ENCODE results near the gene GLIS1. TPM values are rescaled to one million over a fixed set of nuclear protein-coding genes. Genes with fewer than 3 reads are reported as not detected.
A peak's percentile ranks its signal among the peaks of the same experiment; 100 is the strongest.

GLIS1 gene
- total and polyA plus RNA-seq, 2 of the 8 experiments (the other 6 are each of a cell fraction or from before 2014, with no cell fraction given): 0.15 to 0.22 TPM

DNA sequence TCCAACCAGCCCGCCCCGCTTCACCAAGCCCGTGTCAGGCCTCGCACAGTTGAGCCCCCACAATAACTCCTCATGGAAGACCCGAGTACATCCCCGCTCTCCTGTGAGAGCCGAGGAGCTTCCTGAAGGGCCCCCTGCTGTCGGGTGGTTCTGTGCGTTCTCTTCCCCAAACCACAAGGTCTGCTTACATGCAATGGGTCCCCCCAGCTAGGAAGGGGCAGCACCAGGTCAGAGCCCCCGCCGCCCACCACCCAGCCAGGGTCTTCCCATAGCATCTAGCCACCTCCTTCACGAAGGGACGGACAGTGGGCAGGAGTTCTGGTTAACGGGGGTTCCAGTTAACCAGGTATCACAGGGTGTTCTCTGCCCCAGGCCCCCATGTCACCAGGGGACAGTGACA, 51.5 kb downstream of the GLIS1 start:
- H2BK5ac ChIP-seq (ENCODE audit: low read depth, low read length): no peak overlapping the region
- H3K4ac ChIP-seq (replicated peaks; ENCODE audit: insufficient read length, low read depth, low read length): no peak overlapping the region
- no peaks in the 10 kb centered on the region for H3K79me2 ChIP-seq (ENCODE audit: control insufficient read depth in 1 of 2, insufficient read depth in 2 of 2, low read length in 2 of 2)
- H2BK120ac ChIP-seq (replicated peaks; ENCODE audit: low read depth, low read length): no peak overlapping the region
- no peak for DNase-seq (ENCODE audit: low read depth in 1 of 2, low spot score in 2 of 2)
- no peak overlapping the region for H2BK12ac ChIP-seq (ENCODE audit: low read depth, low read length)
- no peak overlapping the region for H2BK20ac ChIP-seq (ENCODE audit: low read length)
- H3K18ac ChIP-seq (ENCODE audit: extremely low read depth, low read length): 0 out of 2 replicates have a peak overlapping the region, but pooled peaks have one; percentile 32
- CTCF ChIA-PET (ENCODE audit: partially characterized antibody): interaction anchor here (0.9 to 10.7 kb wide), 7 partner anchors 14 to 201 kb away, joined by 3 to 129 read pairs (median 6); no protein-coding TSS in a partner anchor
- POLR2A ChIA-PET (ENCODE audit: partially characterized antibody): no interaction called here
- H2BK15ac ChIP-seq (ENCODE audit: low read length): no peak overlapping the region
- no peak overlapping the region for H3K56ac ChIP-seq (replicated peaks; ENCODE audit: insufficient read length, low read depth, low read length)
- H4K20me1 ChIP-seq (replicated peaks in 1 of 2; ENCODE audit: control insufficient read depth in 1 of 2, insufficient read depth in 2 of 2, low read length in 2 of 2): no peaks in the 10 kb centered on the region
- no peak overlapping the region for H3K4me3 ChIP-seq (ENCODE audit: extremely low read depth in 1 of 4, insufficient read depth in 2 of 4, low read depth in 3 of 4, low read length in 4 of 4)
- no peak overlapping the region for H3K4me2 ChIP-seq (ENCODE audit: insufficient read depth in 1 of 2, low read depth in 2 of 2, low read length in 2 of 2)
- no peak overlapping the region for H2AFZ ChIP-seq (ENCODE audit: low read length)
- H3K79me1 ChIP-seq (ENCODE audit: low read depth, low read length): no peaks in the 10 kb centered on the region
- TF ChIP-seq ZNF274 (IDR thresholded peaks at IDR 0.05; ENCODE audit: borderline replicate concordance, extremely low read depth, low read length): no peak
- no peak for TF ChIP-seq RFX5 (IDR thresholded peaks at IDR 0.05; ENCODE audit: borderline replicate concordance, low read depth, low read length)
- TF ChIP-seq CHD1 (IDR thresholded peaks at IDR 0.05; ENCODE audit: low read depth, low read length): no peak
- no peak for TF ChIP-seq GABPA (IDR thresholded peaks at IDR 0.05; ENCODE audit: borderline replicate concordance, insufficient read depth, low read length)
- no peak for TF ChIP-seq KDM5A (IDR thresholded peaks at IDR 0.05; ENCODE audit: low read length)
- no peak for TF ChIP-seq SIX5 (IDR thresholded peaks at IDR 0.05; ENCODE audit: low read depth, low read length)
- TF ChIP-seq EZH2 (IDR thresholded peaks at IDR 0.05; ENCODE audit: low read depth, low read length, severe bottlenecking): no peak
- no peak for TF ChIP-seq RBBP5 (IDR thresholded peaks at IDR 0.05; ENCODE audit: borderline replicate concordance, low read depth, low read length)
- no peaks in the 10 kb centered on the region for H3K36me3 ChIP-seq (ENCODE audit: control insufficient read depth in 2 of 4, insufficient read depth in 4 of 4, low read length in 3 of 4)
- no peak overlapping the region for H4K91ac ChIP-seq (replicated peaks; ENCODE audit: insufficient read length, low read length)
- no peak for FAIRE-seq
- H4K8ac ChIP-seq (ENCODE audit: extremely low read depth, insufficient read depth, low read length): no peak overlapping the region
- 88% methylated on average over 12 of the region's 14 CpGs; no CpG with 5 or more reads in 1 of the 2 experiments for WGBS, 2 experiments (ENCODE audit: extremely low coverage in 1 of 2, insufficient coverage in 1 of 2, insufficient read length in 1 of 2, insufficient replicate concordance in 2 of 2, low coverage in 1 of 2, low lambda C conversion rate in 2 of 2, missing lambda C conversion rate in 1 of 2)
- no peak overlapping the region for H3K14ac ChIP-seq (ENCODE audit: insufficient read length)
- no peak overlapping the region for H3K23ac ChIP-seq (ENCODE audit: insufficient read length)
- H3K23me2 ChIP-seq (ENCODE audit: low read depth, low read length): no peaks in the 10 kb centered on the region; the same call in 1 of the 2 replicates
- no peaks in the 10 kb centered on the region for H3K9me3 ChIP-seq (ENCODE audit: insufficient read depth in 2 of 2, low read depth in 1 of 2, low read length in 1 of 2)
- H3K9ac ChIP-seq (replicated peaks in 1 of 4; ENCODE audit: extremely low read depth in 1 of 4, low read depth in 3 of 4, low read length in 3 of 4): no peak overlapping the region
- no peak overlapping the region for H2AK5ac ChIP-seq (ENCODE audit: low read depth, low read length)
- H3K27ac ChIP-seq (ENCODE audit: low read depth, low read length): no peak overlapping the region
- H3K4me1 ChIP-seq (replicated peaks in 1 of 4; ENCODE audit: control insufficient read depth in 3 of 4, insufficient read depth in 4 of 4, low read length in 3 of 4): peaks cover 0 to 16% (median 9%) of the 10 kb centered on the region in 4 experiments; a peak in 4 of 7 replicates
- H3K27me3 ChIP-seq (replicated peaks in 1 of 4; ENCODE audit: control insufficient read depth in 3 of 4, extremely low read depth in 1 of 4, insufficient read depth in 3 of 4, low read length in 3 of 4): peaks cover 0 to 5% (median 0%) of the 10 kb centered on the region in 4 experiments; a peak in 3 of 7 replicates
- H4K5ac ChIP-seq (ENCODE audit: insufficient read length, low read depth, low read length): no peak overlapping the region

Measured in H1 (cell line).